Ectodermal cell (in vitro differentiated cells): Measurements from ENCODE around the gene SERINC5.
A peak's percentile ranks its signal among the peaks of the same experiment; 100 is the strongest.
"Not testable (repeated sequence)": the region's sequence is repeated elsewhere in the genome, so short reads cannot be mapped to it uniquely, and the experiment has no call there.

Experiments used
- H3K27ac ChIP-seq: 2 replicates; pipeline ENCODE4 v1.7.0; 2013; ENCODE audit warnings: mild to moderate bottlenecking, low read depth, low read length; ENCODE audit not compliant: insufficient read depth, poor library complexity, severe bottlenecking
- H3K27me3 ChIP-seq: 2 replicates; pipeline ENCODE4 v1.7.0; 2013; ENCODE audit warnings: mild to moderate bottlenecking, low read length; ENCODE audit not compliant: insufficient read depth, control insufficient read depth, poor library complexity, severe bottlenecking
- H3K36me3 ChIP-seq: one replicate; pipeline ENCODE4 v1.7.0; 2013; ENCODE audit warnings: low read length; ENCODE audit not compliant: control insufficient read depth, insufficient read depth
- H3K4me1 ChIP-seq: one replicate; pipeline ENCODE4 v1.7.0; 2013; ENCODE audit warnings: low read length; ENCODE audit not compliant: control insufficient read depth, insufficient read depth
- H3K4me3 ChIP-seq: 2 replicates; pipeline ENCODE4 v1.7.0; 2013; ENCODE audit warnings: low read depth, low read length, control low read depth; ENCODE audit not compliant: insufficient read depth
- H3K9me3 ChIP-seq: 2 replicates; pipeline ENCODE4 v1.7.0; 2013; ENCODE audit warnings: mild to moderate bottlenecking, low read length, moderate library complexity; ENCODE audit not compliant: control insufficient read depth
- WGBS, 2 experiments: methylation state at CpG; one replicate each; pipeline ENCODE4 v1.1.7; 2013; ENCODE audit warnings: missing lambda C conversion rate in 2 of 2; 5-methylcytosine and 5-hydroxymethylcytosine counted together

Gene SERINC5

GRCh38 chr5:80159133-80159815, 96.6 kb downstream of the SERINC5 start:
- Histone ChIP-seq H3K4me3 (no peak overlapping the region), H3K27me3 (no peaks in the 10 kb centered on the region), H3K4me1 (no peaks in the 10 kb centered on the region), H3K36me3 (peaks cover 25% of the 10 kb centered on the region), H3K27ac (no peak overlapping the region), H3K9me3 (no peaks in the 10 kb centered on the region)
- WGBS, 2 experiments = 83 to 84% methylated on average over 3 of the region's 3 CpGs

DNA sequence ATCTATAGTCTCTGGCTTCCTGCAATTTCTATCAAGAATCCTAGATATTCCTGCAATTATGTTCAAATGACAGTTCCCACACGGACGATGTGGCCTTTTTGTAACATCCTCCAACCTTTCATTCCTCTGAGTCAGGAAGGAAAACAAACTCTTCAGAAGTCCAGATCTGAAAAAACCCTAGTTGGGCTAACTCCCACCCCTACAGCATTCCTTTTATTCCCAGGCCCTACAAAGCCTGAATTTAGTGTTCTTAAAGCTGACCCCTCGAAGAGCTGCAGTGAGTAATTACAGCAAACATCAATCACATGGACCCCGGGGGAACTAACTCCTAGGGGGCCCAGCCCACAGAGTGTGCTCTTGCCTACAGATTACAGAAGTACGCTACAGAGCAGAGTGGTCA, 99.7 kb downstream of the SERINC5 start:
- peaks cover 23% of the 10 kb centered on the region for H3K36me3 ChIP-seq
- peaks cover 7% of the 10 kb centered on the region for H3K4me1 ChIP-seq
- no peak overlapping the region for H3K4me3 ChIP-seq
- H3K9me3 ChIP-seq = no peaks in the 10 kb centered on the region
- H3K27me3 ChIP-seq = no peaks in the 10 kb centered on the region
- WGBS, 2 experiments = 9 to 13% methylated on average over 5 of the region's 5 CpGs
- H3K27ac ChIP-seq = peak overlapping the region; percentile 31

GRCh38 chr5:80154749-80155148, 101.1 kb downstream of the SERINC5 start:
- WGBS, 2 experiments = 95% methylated on average over 4 of the region's 4 CpGs
- peaks cover 22% of the 10 kb centered on the region for H3K36me3 ChIP-seq
- H3K4me1 ChIP-seq = peaks cover 7% of the 10 kb centered on the region
- H3K27me3 ChIP-seq = no peaks in the 10 kb centered on the region
- no peaks in the 10 kb centered on the region for H3K9me3 ChIP-seq
- H3K27ac ChIP-seq = no peak overlapping the region
- no peak overlapping the region for H3K4me3 ChIP-seq

- H3K4me3 ChIP-seq = not testable (repeated sequence)
- H3K36me3 ChIP-seq = peaks cover 18% of the 10 kb centered on the region
- 90 to 93% methylated on average over 7 to 8 of the region's 8 CpGs for WGBS, 2 experiments
Measured at GRCh38 chr5:80154289-80154688, 101.6 kb downstream of the SERINC5 start.

DNA sequence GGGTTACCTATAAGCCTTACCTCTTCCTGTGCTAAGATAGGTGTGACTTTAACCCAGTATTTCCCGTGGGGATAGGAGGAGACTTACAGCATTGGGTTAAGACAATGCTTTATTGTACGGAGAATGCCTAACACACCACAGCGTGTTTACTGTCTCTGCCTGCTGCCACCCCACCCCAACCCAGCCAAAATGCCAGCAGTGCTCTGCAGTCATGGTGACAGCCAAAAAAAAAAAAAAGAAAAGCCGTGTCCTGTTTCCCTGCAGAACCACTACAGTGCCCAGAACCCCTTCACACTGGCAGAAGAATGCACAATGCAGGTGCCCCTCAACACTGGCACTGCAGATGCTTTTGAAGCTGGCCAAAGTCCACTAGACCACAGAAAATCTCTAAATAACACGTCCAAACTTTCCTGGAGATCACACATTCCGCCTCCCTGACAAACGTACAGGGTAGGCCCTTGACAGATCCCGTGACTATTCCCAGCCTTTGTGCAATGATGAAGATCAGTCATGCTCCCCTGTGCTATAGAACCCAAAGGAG, 102.2 kb downstream of the SERINC5 start:
- Histone ChIP-seq H3K36me3 (peaks cover 16% of the 10 kb centered on the region), H3K27ac (no peak overlapping the region), H3K9me3 (no peaks in the 10 kb centered on the region), H3K27me3 (no peaks in the 10 kb centered on the region), H3K4me1 (peaks cover 7% of the 10 kb centered on the region), H3K4me3 (no peak overlapping the region)
- WGBS, 2 experiments = 79 to 86% methylated on average over 8 of the region's 8 CpGs

More at GRCh38 chr5:80154289-80154688, 101.6 kb downstream of the SERINC5 start:
- not testable (repeated sequence) for H3K4me1 ChIP-seq, H3K9me3 ChIP-seq, H3K27ac ChIP-seq, H3K27me3 ChIP-seq

GRCh38 chr5:80152778-80153177, 103.1 kb downstream of the SERINC5 start:
- H3K4me3 ChIP-seq = no peak overlapping the region
- peaks cover 16% of the 10 kb centered on the region for H3K36me3 ChIP-seq
- H3K4me1 ChIP-seq = peaks cover 7% of the 10 kb centered on the region
- H3K27me3 ChIP-seq = no peaks in the 10 kb centered on the region
- H3K9me3 ChIP-seq = no peaks in the 10 kb centered on the region
- no peak overlapping the region for H3K27ac ChIP-seq
- WGBS, 2 experiments = 95% methylated on average over 5 of the region's 5 CpGs

GRCh38 chr5:80151890-80152289, 104.0 kb downstream of the SERINC5 start:
- Histone ChIP-seq H3K27ac (no peak overlapping the region), H3K9me3 (no peaks in the 10 kb centered on the region), H3K36me3 (peaks cover 16% of the 10 kb centered on the region), H3K4me3 (no peak overlapping the region), H3K27me3 (no peaks in the 10 kb centered on the region), H3K4me1 (peaks cover 7% of the 10 kb centered on the region)
- WGBS, 2 experiments = 94 to 95% methylated on average over 6 of the region's 6 CpGs

- H3K9me3 ChIP-seq = no peaks in the 10 kb centered on the region
- WGBS, 2 experiments = 94 to 97% methylated on average over 11 of the region's 11 CpGs
- peaks cover 7% of the 10 kb centered on the region for H3K4me1 ChIP-seq
- peaks cover 16% of the 10 kb centered on the region for H3K36me3 ChIP-seq
- no peak overlapping the region for H3K4me3 ChIP-seq
- no peak overlapping the region for H3K27ac ChIP-seq
- H3K27me3 ChIP-seq = no peaks in the 10 kb centered on the region
Measured at GRCh38 chr5:80150731-80151130, 105.1 kb downstream of the SERINC5 start.

- H3K4me3 ChIP-seq = no peak overlapping the region
- WGBS, 2 experiments = 86 to 92% methylated on average over 3 of the region's 3 CpGs
- no peak overlapping the region for H3K27ac ChIP-seq
- no peaks in the 10 kb centered on the region for H3K27me3 ChIP-seq
- H3K4me1 ChIP-seq = peaks cover 7% of the 10 kb centered on the region
- peaks cover 16% of the 10 kb centered on the region for H3K36me3 ChIP-seq
- no peaks in the 10 kb centered on the region for H3K9me3 ChIP-seq
Measured at GRCh38 chr5:80149161-80149609, 106.7 kb downstream of the SERINC5 start.

GRCh38 chr5:80147119-80147815, 108.6 kb downstream of the SERINC5 start:
- Histone ChIP-seq H3K4me3 (no peak overlapping the region), H3K27ac (no peak overlapping the region), H3K9me3 (no peaks in the 10 kb centered on the region), H3K4me1 (peaks cover 10% of the 10 kb centered on the region), H3K36me3 (peaks cover 16% of the 10 kb centered on the region), H3K27me3 (no peaks in the 10 kb centered on the region)
- WGBS, 2 experiments = 96 to 97% methylated on average over 9 of the region's 9 CpGs
